Mammary epithelial cell (primary cell): ENCODE results near the gene CACNA1D.

Source experiments
- EZH2 ChIP-seq: IDR thresholded peaks from 2 replicates; pipeline ENCODE4 v1.6.1; 2012; ENCODE audit warnings: low read length, inconsistent platforms, borderline replicate concordance
- TF ChIP-seq, protein P1 (sequence below), 2 donors: IDR thresholded peaks in 1 of 2; conservative IDR thresholded peaks in 1 of 2; 2 replicates each; pipeline ENCODE4 v1.5.1; 2011 to 2012; ENCODE audit warnings: inconsistent platforms in 2 of 2, low read length in 2 of 2, mild to moderate bottlenecking in 2 of 2, control low read depth in 1 of 2, low read depth in 1 of 2; ENCODE audit not compliant: insufficient read depth in 1 of 2; ENCODE audit errors: extremely low read depth in 1 of 2

DNA sequence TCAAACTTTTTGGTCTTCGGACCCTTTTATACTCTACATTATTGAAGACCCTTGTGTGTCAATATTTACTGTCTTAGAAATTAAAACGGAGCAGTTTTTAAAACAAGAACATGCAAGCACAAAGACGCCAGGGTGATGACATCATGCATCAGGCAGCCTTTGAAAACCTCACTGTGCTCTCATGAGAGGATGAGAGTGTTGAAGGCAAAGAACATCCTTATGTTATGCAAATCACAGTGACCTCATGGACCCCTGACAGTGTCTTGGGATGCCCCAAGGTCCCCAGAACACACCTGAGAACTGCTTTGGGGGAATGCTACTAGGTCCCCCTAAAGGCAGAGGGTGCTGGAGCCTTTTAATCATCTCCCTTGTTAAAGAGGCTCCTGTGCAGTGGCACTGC is 300.2 kb downstream of the CACNA1D start:
- no peak for TF ChIP-seq EZH2
- TF ChIP-seq, protein P1, sequence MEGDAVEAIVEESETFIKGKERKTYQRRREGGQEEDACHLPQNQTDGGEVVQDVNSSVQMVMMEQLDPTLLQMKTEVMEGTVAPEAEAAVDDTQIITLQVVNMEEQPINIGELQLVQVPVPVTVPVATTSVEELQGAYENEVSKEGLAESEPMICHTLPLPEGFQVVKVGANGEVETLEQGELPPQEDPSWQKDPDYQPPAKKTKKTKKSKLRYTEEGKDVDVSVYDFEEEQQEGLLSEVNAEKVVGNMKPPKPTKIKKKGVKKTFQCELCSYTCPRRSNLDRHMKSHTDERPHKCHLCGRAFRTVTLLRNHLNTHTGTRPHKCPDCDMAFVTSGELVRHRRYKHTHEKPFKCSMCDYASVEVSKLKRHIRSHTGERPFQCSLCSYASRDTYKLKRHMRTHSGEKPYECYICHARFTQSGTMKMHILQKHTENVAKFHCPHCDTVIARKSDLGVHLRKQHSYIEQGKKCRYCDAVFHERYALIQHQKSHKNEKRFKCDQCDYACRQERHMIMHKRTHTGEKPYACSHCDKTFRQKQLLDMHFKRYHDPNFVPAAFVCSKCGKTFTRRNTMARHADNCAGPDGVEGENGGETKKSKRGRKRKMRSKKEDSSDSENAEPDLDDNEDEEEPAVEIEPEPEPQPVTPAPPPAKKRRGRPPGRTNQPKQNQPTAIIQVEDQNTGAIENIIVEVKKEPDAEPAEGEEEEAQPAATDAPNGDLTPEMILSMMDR (conservative IDR thresholded peaks at IDR 0.05 in 1 of 2, IDR thresholded peaks at IDR 0.05 in 1 of 2; ENCODE audit: extremely low read depth in 1 of 2, insufficient read depth in 1 of 2, low read depth in 1 of 2, low read length in 2 of 2) = no peak
